Lower leg skin (tissue), 4 donors: ENCODE results near the gene ABCC10. TPM values are rescaled to one million over a fixed set of nuclear protein-coding genes. Genes with fewer than 3 reads are reported as not detected.
A peak's percentile ranks its signal among the peaks of the same experiment; 100 is the strongest.
"Not testable (repeated sequence)": the region's sequence is repeated elsewhere in the genome, so short reads cannot be mapped to it uniquely, and the experiment has no call there.

ENCODE experiments used
- DNase-seq, 2 donors: peaks; one replicate each; pipeline ENCODE4 v3.0.0-alpha.2; 2019; ENCODE audit warnings: low spot score in 2 of 2
- H3K4me3 ChIP-seq: fragments of 200-600 bp; sonication (generic); 2 replicates; pipeline ENCODE4 v1.5.1; 2017; ENCODE audit warnings: mild to moderate bottlenecking, low read depth; ENCODE audit not compliant: poor library complexity, severe bottlenecking
- POLR2A ChIP-seq, 2 donors: fragments of 450-650 bp; IDR thresholded peaks; one replicate each; pipeline ENCODE4 v1.6.1; 2016 to 2017; ENCODE audit warnings: antibody characterized with exemption in 2 of 2, mild to moderate bottlenecking in 1 of 2, moderate library complexity in 1 of 2
- WGBS, 2 donors: methylation state at CpG; one replicate each; pipeline ENCODE4 v1.1.5; 2018; 5-methylcytosine and 5-hydroxymethylcytosine counted together
- intact Hi-C: fragments of 100-400 bp; cut with DNase I; formaldehyde crosslinking; loops from one replicate; pipeline ENCODE4 v1.15.0; 2023; ENCODE audit warnings: low total_unique reads
- microRNA-seq, 2 donors: library from miRNA; unstranded; fragments of <30 nt; microRNA quantifications; one replicate each; pipeline ENCODE4, GENCODE V29; 2016; ENCODE audit warnings: borderline replicate concordance in 2 of 2, borderline number of aligned reads in 1 of 2
- total RNA-seq, 4 donors: library from RNA; depleted of rRNA; stranded (reverse); fragments of >200 nt; gene quantifications; one replicate each; pipeline ENCODE4 v1.1.0, GENCODE V29; 2016
- TF ChIP-seq, protein P1 (sequence below), 3 donors: fragments of 450-650 bp; IDR thresholded peaks; one replicate each; pipeline ENCODE4 v1.5.1; 2016; ENCODE audit warnings: antibody characterized with exemption in 3 of 3, mild to moderate bottlenecking in 3 of 3, moderate library complexity in 2 of 3

The ABCC10 gene
- total RNA-seq, 4 donors from 2014 or later = 9.4 to 17.9 (median 15.9) TPM

DNA sequence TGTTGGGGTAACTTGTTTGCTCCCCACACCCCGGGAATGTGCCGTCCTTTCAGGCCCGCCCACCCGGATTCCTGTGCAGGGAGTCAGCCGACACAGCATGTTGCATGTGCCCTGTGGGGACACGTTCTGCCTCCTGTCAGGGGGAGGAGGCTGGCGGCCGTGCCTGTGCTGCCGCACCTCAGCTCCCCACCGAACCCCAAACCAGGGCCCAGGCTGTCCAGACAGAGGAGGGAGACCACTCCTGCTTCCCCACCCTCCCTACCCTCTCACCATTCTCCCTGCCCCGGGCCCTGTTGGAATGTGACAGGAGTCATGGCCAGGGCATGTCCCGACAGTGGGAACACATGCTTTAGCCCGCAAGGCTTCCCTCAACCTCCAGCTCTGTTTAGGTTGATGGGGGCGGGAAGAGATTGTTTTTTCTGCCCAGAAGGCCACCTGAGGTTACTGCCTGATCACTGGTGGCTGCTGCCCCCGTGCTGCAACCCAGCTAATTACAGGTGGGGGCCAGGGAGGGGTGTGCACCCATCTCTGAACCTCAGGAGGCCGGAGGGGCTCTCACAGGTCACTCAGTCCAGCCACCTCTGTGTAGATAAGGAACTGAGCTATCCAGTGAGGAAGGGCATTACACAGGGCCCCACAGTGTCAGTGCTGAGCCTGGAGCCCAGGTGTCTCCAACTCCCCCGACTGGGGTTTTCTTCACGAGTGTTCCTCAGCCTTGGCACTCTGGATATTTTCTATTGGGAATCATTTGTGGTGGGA, 69.2 kb downstream of the ABCC10 start:
- H3K4me3 ChIP-seq = no peak overlapping the region
- TF ChIP-seq, protein P1, sequence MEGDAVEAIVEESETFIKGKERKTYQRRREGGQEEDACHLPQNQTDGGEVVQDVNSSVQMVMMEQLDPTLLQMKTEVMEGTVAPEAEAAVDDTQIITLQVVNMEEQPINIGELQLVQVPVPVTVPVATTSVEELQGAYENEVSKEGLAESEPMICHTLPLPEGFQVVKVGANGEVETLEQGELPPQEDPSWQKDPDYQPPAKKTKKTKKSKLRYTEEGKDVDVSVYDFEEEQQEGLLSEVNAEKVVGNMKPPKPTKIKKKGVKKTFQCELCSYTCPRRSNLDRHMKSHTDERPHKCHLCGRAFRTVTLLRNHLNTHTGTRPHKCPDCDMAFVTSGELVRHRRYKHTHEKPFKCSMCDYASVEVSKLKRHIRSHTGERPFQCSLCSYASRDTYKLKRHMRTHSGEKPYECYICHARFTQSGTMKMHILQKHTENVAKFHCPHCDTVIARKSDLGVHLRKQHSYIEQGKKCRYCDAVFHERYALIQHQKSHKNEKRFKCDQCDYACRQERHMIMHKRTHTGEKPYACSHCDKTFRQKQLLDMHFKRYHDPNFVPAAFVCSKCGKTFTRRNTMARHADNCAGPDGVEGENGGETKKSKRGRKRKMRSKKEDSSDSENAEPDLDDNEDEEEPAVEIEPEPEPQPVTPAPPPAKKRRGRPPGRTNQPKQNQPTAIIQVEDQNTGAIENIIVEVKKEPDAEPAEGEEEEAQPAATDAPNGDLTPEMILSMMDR (IDR thresholded peaks at IDR 0.05) = no peak
- no peak for TF ChIP-seq POLR2A (IDR thresholded peaks at IDR 0.05)
- DNase-seq = peak; percentile 45 to 89
- 39 to 43% methylated on average over 17 to 18 of the region's 18 CpGs for WGBS, 2 donors
- intact Hi-C loops = no loop called here

DNA sequence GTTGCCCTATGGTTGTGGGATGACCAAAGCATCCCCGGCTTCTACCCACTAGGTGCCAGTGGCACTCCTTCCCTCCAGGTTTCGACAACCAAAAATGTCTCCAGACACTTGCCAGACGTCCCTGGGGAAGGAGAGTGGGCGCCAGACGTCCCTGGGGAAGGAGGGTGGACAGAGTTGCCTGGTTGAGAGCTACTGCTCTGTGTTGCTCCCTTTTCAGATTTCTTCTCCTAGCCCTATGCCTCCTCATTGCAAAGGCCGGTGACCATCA, 69.7 kb downstream of the ABCC10 start:
- no peak overlapping the region for H3K4me3 ChIP-seq
- TF ChIP-seq, protein P1 (IDR thresholded peaks at IDR 0.05) = no peak
- TF ChIP-seq POLR2A (IDR thresholded peaks at IDR 0.05) = no peak
- WGBS, 2 donors = 67 to 69% methylated on average over 6 of the region's 6 CpGs
- no peak for DNase-seq
- intact Hi-C loops = no loop called here

DNA sequence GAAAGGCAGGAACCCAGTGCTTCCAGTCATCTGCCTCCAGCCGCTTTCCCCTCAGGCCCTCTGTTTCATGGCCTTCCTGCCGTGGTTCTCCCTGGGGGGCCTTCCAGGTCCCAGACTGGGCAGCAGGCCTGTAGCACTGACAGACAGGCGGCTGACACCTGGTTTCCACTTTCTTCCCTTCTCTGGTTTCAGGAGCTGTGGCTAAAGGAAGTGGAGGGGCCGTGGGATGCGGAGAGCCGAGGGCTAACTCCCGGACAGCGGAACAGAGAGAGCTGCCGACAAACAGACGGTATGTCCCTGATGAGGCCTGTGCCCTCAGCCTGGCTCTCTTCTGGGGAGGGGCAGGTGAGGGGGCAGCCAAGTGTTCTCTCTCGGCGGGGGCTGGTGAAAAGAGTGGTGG, 70.3 kb downstream of the ABCC10 start:
- no peak overlapping the region for H3K4me3 ChIP-seq
- 93% methylated on average over 12 of the region's 12 CpGs for WGBS, 2 donors
- TF ChIP-seq POLR2A (IDR thresholded peaks at IDR 0.05) = no peak
- TF ChIP-seq, protein P1 (IDR thresholded peaks at IDR 0.05) = no peak
- DNase-seq = no peak
- intact Hi-C loops = no loop called here

DNA sequence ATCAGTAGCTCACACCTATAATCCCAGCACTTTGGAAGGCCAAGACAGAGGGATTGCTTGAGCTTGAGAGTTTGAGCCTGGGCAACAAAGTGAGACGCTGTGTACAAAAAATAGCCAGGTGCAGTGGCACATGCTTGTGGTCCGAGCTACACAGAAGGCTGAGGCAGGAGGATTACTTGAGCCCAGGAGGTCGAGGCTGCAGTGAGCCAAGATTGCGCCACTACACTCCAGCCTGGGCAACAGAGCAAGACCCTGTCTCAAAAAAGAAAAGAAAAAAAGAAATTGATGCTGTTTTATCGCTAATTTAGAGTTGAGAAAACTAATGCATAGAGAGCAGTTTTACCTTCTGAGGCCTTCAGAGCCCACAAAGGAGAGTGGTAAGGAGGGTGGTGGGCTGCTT, 71.0 kb downstream of the ABCC10 start:
- DNase-seq, intact Hi-C loops, H3K4me3 ChIP-seq: not testable (repeated sequence)
- 82 to 90% methylated on average over 5 of the region's 5 CpGs for WGBS, 2 donors

DNA sequence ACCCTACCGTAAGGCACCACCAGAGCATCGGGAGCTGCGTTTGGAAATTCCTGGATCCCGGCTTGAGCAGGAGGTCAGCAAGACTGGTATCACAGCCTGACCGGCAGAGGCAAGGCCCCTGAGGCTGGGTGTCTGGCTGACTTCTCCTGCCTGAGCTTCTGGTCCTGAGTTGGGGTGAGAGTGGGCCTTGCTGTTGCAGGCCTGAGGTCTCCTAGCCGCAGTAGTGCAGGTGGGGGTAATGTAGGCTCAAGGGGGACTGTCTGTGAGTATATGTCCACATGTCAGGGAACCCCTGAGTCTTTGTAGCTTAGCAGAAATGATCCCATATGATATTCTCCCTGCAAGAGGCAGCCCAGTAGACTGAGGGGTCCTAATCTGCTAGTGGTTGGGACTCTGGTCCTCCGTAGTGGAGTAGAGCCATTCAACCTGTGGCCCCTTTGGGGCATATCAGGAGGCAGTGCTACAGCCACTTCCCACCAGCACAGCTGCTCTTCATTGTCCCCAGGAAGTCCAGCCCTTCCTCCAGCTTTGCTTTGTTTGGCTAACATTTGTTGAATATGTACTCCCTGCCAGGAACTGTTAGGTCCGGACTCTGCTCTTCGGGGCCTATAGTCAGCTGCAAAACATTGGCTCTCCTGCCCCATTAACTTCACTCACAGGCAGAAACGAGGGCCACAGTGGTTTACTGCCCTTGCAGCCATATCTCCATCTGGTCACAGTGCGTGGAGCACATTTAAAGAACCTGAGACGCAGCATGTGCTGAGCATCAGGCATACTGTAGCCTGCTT, 71.9 kb downstream of the ABCC10 start:
- intact Hi-C loops = no loop called here
- no peak for TF ChIP-seq POLR2A (IDR thresholded peaks at IDR 0.05)
- TF ChIP-seq, protein P1 (IDR thresholded peaks at IDR 0.05) = no peak
- peak in 1 of 2 donors; percentile 63 for DNase-seq
- no peak overlapping the region for H3K4me3 ChIP-seq
- 71 to 84% methylated on average over 11 to 12 of the region's 12 CpGs for WGBS, 2 donors

Small RNA genes lying within 50 kb of the gene (microRNA-seq; reads per million reads assigned to microRNA genes)
- 0 to 1.4 reads per million in 2 donors for gene MIR6780B

Other genes starting within 250 kb of the ABCC10 start
- gene CUL9, start 245.3 kb upstream of the ABCC10 start, total RNA-seq = 10 to 100 TPM; 38.7 to 64.4 (median 47.4) TPM
- gene DNPH1, start 198.1 kb upstream of the ABCC10 start, total RNA-seq = 10 to 100 TPM; 48.5 to 77.0 (median 61.2) TPM
- gene TTBK1, start 184.1 kb upstream of the ABCC10 start, total RNA-seq = under 1 TPM in 1 of 4 donors, not detected in 3; 0.08 TPM
- not detected for gene SLC22A7, start 129.3 kb upstream of the ABCC10 start, total RNA-seq
- 1 to 10 TPM in 1 of 4 donors, under 1 TPM in 1, not detected in 2; 0.30 to 4.5 TPM for gene CRIP3, start 118.7 kb upstream of the ABCC10 start, total RNA-seq
- 10 to 100 TPM in 3 of 4 donors, 1 to 10 TPM in 1; 9.6 to 22.9 (median 18.1) TPM for gene ZNF318, start 57.9 kb upstream of the ABCC10 start, total RNA-seq
- gene DLK2, start 28.0 kb downstream of the ABCC10 start, total RNA-seq = 10 to 100 TPM; 29.3 to 55.0 (median 39.4) TPM
- gene TJAP1, start 50.0 kb downstream of the ABCC10 start, total RNA-seq = 10 to 100 TPM; 15.9 to 30.4 (median 23.8) TPM
- under 1 TPM in 3 of 4 donors, not detected in 1; 0.36 to 0.53 (median 0.44) TPM for gene LRRC73, start 82.8 kb downstream of the ABCC10 start, total RNA-seq
- 100 to 1,000 TPM in 1 of 4 donors, 10 to 100 TPM in 3; 82.6 to 119 (median 89.0) TPM for gene YIPF3, start 89.4 kb downstream of the ABCC10 start, total RNA-seq
- gene POLR1C, start 89.5 kb downstream of the ABCC10 start, total RNA-seq = 10 to 100 TPM; 29.7 to 38.0 (median 32.4) TPM
- 10 to 100 TPM; 24.0 to 30.4 (median 27.3) TPM for gene XPO5, start 148.5 kb downstream of the ABCC10 start, total RNA-seq
- gene POLH, start 148.6 kb downstream of the ABCC10 start, total RNA-seq = 10 to 100 TPM; 13.0 to 28.2 (median 15.7) TPM
- 10 to 100 TPM; 31.1 to 39.9 (median 36.0) TPM for gene GTPBP2, start 201.7 kb downstream of the ABCC10 start, total RNA-seq
- 10 to 100 TPM; 20.8 to 31.1 (median 27.7) TPM for gene MAD2L1BP, start 208.3 kb downstream of the ABCC10 start, total RNA-seq
- gene RSPH9, start 217.5 kb downstream of the ABCC10 start, total RNA-seq = under 1 TPM in 2 of 4 donors, not detected in 2; 0.17 to 0.42 TPM